Measurements from ENCODE around the gene PCGF3. TPM values are rescaled to one million over a fixed set of nuclear protein-coding genes. Genes with fewer than 3 reads are reported as not detected.
"Not testable (repeated sequence)": the region's sequence is repeated elsewhere in the genome, so short reads cannot be mapped to it uniquely, and the experiment has no call there.

The PCGF3 gene
- total and polyA plus RNA-seq, 10 of the 15 experiments (the other 5 are each of a cell fraction or from before 2014, with no cell fraction given) = 2.2 to 43.8 (median 15.9) TPM

DNA sequence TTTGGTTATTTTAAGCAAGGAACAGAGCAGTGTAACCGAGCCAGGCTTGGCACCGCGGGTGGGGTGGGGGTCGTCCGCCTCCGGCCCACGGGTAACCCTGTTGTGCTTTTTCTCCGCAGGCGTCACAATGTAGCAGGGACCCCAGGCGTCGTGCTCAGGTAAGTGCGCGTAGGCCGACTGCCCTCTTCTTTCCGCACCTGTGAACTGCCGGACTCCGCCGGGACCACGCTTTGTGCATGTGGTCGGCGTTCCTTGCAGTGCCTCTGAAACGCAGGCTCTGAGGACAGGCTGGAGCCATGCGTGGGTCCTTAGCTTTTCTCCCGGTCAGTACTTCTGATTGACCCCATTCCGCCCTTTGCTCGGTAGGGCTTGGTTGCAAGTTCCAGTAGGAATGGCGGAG lies 24.9 kb downstream of the PCGF3 start (continued):
- TF ChIP-seq RUNX3 (IDR thresholded peaks at IDR 0.05; ENCODE audit: low read length) (no peak), DPF2 (IDR thresholded peaks at IDR 0.05) (no peak), NR2F1 (conservative IDR thresholded peaks at IDR 0.05) (no peak)

GRCh38 chr4:730946-731904 lies 25.6 kb downstream of the PCGF3 start:
- H3K36me3 ChIP-seq (ENCODE audit: control insufficient read depth in 2 of 2, insufficient read depth in 2 of 2, low read length in 1 of 2) = peaks cover 16 to 32% of the 10 kb centered on the region in 2 experiments; a peak in 3 of 4 replicates
- H2AFZ ChIP-seq (ENCODE audit: control insufficient read depth, low read depth, low read length); H3K4me3 ChIP-seq; H3K9ac ChIP-seq (ENCODE audit: control insufficient read depth, insufficient read depth, low read length); H3K27ac ChIP-seq (ENCODE audit: control insufficient read depth, insufficient read depth); in situ Hi-C loops (cut with MboI); H3K4me2 ChIP-seq (ENCODE audit: control insufficient read depth, insufficient read depth); H3K9me3 ChIP-seq (replicated peaks; ENCODE audit: control insufficient read depth, insufficient read depth, low read length); RAD21 ChIA-PET (ENCODE audit: unreplicated experiment); CTCF ChIA-PET; H3K27me3 ChIP-seq (replicated peaks in 1 of 2; ENCODE audit: control insufficient read depth in 2 of 2, insufficient read depth in 2 of 2, low read length in 1 of 2); ATAC-seq; DNase-seq (ENCODE audit: low read depth, low spot score); FAIRE-seq; POLR2A ChIA-PET; H4K20me1 ChIP-seq (ENCODE audit: control insufficient read depth, insufficient read depth); H3K79me2 ChIP-seq (ENCODE audit: control insufficient read depth, insufficient read depth, low read length); intact Hi-C loops (cut with micrococcal nuclease; ENCODE audit: unreplicated experiment); SMC1A ChIA-PET (ENCODE audit: uncharacterized antibody, unreplicated experiment); BruUV-seq (replicated peaks); H3K4me1 ChIP-seq (ENCODE audit: control insufficient read depth, insufficient read depth, low read length): not testable (repeated sequence)
- 97% methylated on average over 26 of the region's 68 CpGs for WGBS (ENCODE audit: insufficient coverage, insufficient replicate concordance, low lambda C conversion rate, missing lambda C conversion rate)

DNA sequence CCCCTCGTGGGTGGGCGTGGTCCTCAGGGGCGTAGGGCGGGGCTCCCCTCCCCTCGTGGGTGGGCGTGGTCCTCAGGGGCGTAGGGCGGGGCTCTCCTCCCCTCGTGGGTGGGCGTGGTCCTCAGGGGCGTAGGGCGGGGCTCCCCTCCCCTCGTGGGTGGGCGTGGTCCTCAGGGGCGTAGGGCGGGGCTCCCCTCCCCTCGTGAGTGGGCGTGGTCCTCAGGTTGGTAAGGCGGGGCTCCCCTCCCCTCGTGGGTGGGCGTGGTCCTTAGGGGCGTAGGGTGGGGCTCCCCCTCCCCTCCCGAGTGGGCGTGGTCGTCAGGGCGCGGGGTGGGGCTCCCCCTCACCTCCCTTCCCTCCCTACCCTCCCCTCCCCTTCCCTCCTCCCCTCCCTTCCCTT lies 26.3 kb downstream of the PCGF3 start:
- intact Hi-C loops (cut with micrococcal nuclease; ENCODE audit: unreplicated experiment); BruUV-seq (replicated peaks); DNase-seq (ENCODE audit: low read depth, low spot score): not testable (repeated sequence)

More for the DNA sequence above, 26.3 kb downstream of the PCGF3 start:
- H2AFZ ChIP-seq (ENCODE audit: control insufficient read depth, low read depth, low read length); H3K9me3 ChIP-seq (replicated peaks; ENCODE audit: control insufficient read depth, insufficient read depth, low read length); H3K79me2 ChIP-seq (ENCODE audit: control insufficient read depth, insufficient read depth, low read length); ATAC-seq; H3K4me3 ChIP-seq; CTCF ChIA-PET; in situ Hi-C loops (cut with MboI); SMC1A ChIA-PET (ENCODE audit: uncharacterized antibody, unreplicated experiment); H3K9ac ChIP-seq (ENCODE audit: control insufficient read depth, insufficient read depth, low read length); H3K4me2 ChIP-seq (ENCODE audit: control insufficient read depth, insufficient read depth); H3K27ac ChIP-seq (ENCODE audit: control insufficient read depth, insufficient read depth); H3K4me1 ChIP-seq (ENCODE audit: control insufficient read depth, insufficient read depth, low read length); POLR2A ChIA-PET; H4K20me1 ChIP-seq (ENCODE audit: control insufficient read depth, insufficient read depth); H3K27me3 ChIP-seq (replicated peaks in 1 of 2; ENCODE audit: control insufficient read depth in 2 of 2, insufficient read depth in 2 of 2, low read length in 1 of 2); RAD21 ChIA-PET (ENCODE audit: unreplicated experiment); FAIRE-seq: not testable (repeated sequence)
- peaks cover 16 to 33% of the 10 kb centered on the region in 2 experiments; a peak in 3 of 4 replicates for H3K36me3 ChIP-seq (ENCODE audit: control insufficient read depth in 2 of 2, insufficient read depth in 2 of 2, low read length in 1 of 2)
- 94% methylated on average over 7 of the region's 27 CpGs for WGBS (ENCODE audit: insufficient coverage, insufficient replicate concordance, low lambda C conversion rate, missing lambda C conversion rate)

All from GM12878 (cell line).